NK-92 (cell line): Measurements from ENCODE around the gene NSD1.
"Not testable (repeated sequence)": the region's sequence is repeated elsewhere in the genome, so short reads cannot be mapped to it uniquely, and the experiment has no call there.

Source experiments
- DNase-seq: peaks from one replicate; lab custom pipeline; 2025; ENCODE audit not compliant: unreplicated experiment; lab: John Stamatoyannopoulos, UW

NSD1 gene

GRCh38 chr5:177325868-177326381 is 192.4 kb downstream of the NSD1 start:
- no peak for DNase-seq

- DNase-seq: no peak
These were observed 194.3 kb downstream of the NSD1 start for GRCh38 chr5:177327539-177328522.

GRCh38 chr5:177328545-177329231 is 195.1 kb downstream of the NSD1 start:
- DNase-seq: no peak

GRCh38 chr5:177329883-177330282 is 196.3 kb downstream of the NSD1 start:
- DNase-seq: no peak

GRCh38 chr5:177330991-177331842 is 197.6 kb downstream of the NSD1 start:
- DNase-seq: no peak

- no peak for DNase-seq
These were observed 198.7 kb downstream of the NSD1 start for GRCh38 chr5:177332031-177332895.

GRCh38 chr5:177332896-177333260 is 199.3 kb downstream of the NSD1 start:
- DNase-seq: no peak

GRCh38 chr5:177333420-177334154 is 200.0 kb downstream of the NSD1 start:
- no peak for DNase-seq

- DNase-seq: no peak
These were observed 200.6 kb downstream of the NSD1 start for GRCh38 chr5:177334155-177334551.

GRCh38 chr5:177334781-177335700 is 201.5 kb downstream of the NSD1 start:
- no peak for DNase-seq

GRCh38 chr5:177335701-177336065 is 202.1 kb downstream of the NSD1 start:
- DNase-seq: no peak

- DNase-seq: no peak
These were observed 202.5 kb downstream of the NSD1 start for GRCh38 chr5:177336112-177336511.

GRCh38 chr5:177336603-177337494 is 203.3 kb downstream of the NSD1 start:
- DNase-seq: no peak

- no peak for DNase-seq
These were observed 204.9 kb downstream of the NSD1 start for GRCh38 chr5:177338251-177339106.

- no peak for DNase-seq
These were observed 205.6 kb downstream of the NSD1 start for GRCh38 chr5:177339107-177339638.

GRCh38 chr5:177343000-177343399 is 209.4 kb downstream of the NSD1 start:
- DNase-seq: not testable (repeated sequence)
